Measurements from ENCODE around the gene CCDC187.

DNA sequence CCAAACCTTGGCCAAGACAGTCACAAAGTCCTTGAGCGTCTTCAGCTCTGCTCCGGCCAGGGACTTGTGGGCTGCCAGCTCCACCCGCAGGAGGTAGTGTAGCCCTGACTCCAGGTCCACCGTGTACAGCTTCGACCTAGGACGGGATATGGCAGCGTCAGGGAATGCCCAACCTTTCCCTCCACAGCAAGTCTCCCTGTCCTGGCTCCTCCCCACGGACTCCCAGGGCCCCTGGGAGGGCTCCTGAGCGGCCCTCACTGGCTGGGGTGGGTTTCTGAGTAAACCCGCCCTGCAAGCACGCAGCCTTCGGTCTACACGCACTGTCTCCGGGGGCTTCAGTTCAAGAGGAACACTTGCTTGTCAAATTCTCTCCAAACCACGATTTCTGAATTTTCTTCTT lies 85.2 kb downstream of the CCDC187 start:
- TF ChIP-seq POLR2A (IDR thresholded peaks at IDR 0.05) = no peak
- TF ChIP-seq CTCF (IDR thresholded peaks at IDR 0.05) = no peak
